A673 (cell line): Measurements from ENCODE around the gene SMDT1. TPM values are rescaled to one million over a fixed set of nuclear protein-coding genes. Genes with fewer than 3 reads are reported as not detected.

Experiments used
- BruUV-seq: library from RNA; stranded (reverse); fragments of 400-500 nt; replicated peaks from 2 replicates; lab custom pipeline; 2021; lab: Mats Ljungman, UMichigan
- CTCF ChIA-PET: fragments of 300-600 bp; sonication (Branson Sonifier 250); formaldehyde crosslinking; loops from one replicate; lab custom pipeline; 2022; ENCODE audit warnings: antibody characterized with exemption; lab: Charles Lee
- POLR2A ChIA-PET: fragments of 300-600 bp; sonication (Branson Sonifier 250); formaldehyde crosslinking; loops from one replicate; lab custom pipeline; 2022; ENCODE audit warnings: antibody characterized with exemption; ENCODE audit not compliant: low non-redundant PET; lab: Charles Lee
- DNase-seq: peaks from one replicate; pipeline ENCODE4 v3.0.0-alpha.2; 2015; ENCODE audit warnings: low spot score
- H3K27ac ChIP-seq: fragments of 200-600 bp; sonication (generic); 2 replicates; pipeline ENCODE4 v1.5.1; 2016; ENCODE audit warnings: mixed run types, low read depth, mild to moderate bottlenecking, mixed read lengths, antibody characterized with exemption, low read length; ENCODE audit not compliant: poor library complexity, severe bottlenecking
- H3K27me3 ChIP-seq: fragments of 200-600 bp; sonication (generic); replicated peaks from 2 replicates; pipeline ENCODE4 v1.6.1; 2017; ENCODE audit warnings: mixed run types, low read depth, mild to moderate bottlenecking, mixed read lengths, antibody characterized with exemption, low read length; ENCODE audit not compliant: insufficient read depth, poor library complexity
- H3K36me3 ChIP-seq: fragments of 200-600 bp; sonication (generic); 2 replicates; pipeline ENCODE4 v1.6.1; 2016; ENCODE audit warnings: mixed run types, mild to moderate bottlenecking, mixed read lengths, antibody characterized with exemption, low read length; ENCODE audit not compliant: insufficient read depth, poor library complexity, severe bottlenecking
- H3K4me1 ChIP-seq: fragments of 200-600 bp; sonication (generic); 2 replicates; pipeline ENCODE4 v1.6.1; 2017; ENCODE audit warnings: mixed run types, mild to moderate bottlenecking, mixed read lengths, antibody characterized with exemption, low read length; ENCODE audit not compliant: insufficient read depth, poor library complexity, severe bottlenecking
- H3K4me3 ChIP-seq: fragments of 200-600 bp; sonication (generic); 2 replicates; pipeline ENCODE4 v1.5.1; 2016; ENCODE audit warnings: low read depth, mixed run types, mild to moderate bottlenecking, mixed read lengths, low read length; ENCODE audit not compliant: poor library complexity, severe bottlenecking
- H3K9me3 ChIP-seq: fragments of 200-600 bp; sonication (generic); 2 replicates; pipeline ENCODE4 v1.6.1; 2016; ENCODE audit warnings: mixed run types, low read depth, mild to moderate bottlenecking, mixed read lengths, antibody characterized with exemption, low read length; ENCODE audit not compliant: poor library complexity, severe bottlenecking
- EZH2 ChIP-seq: fragments of 200-600 bp; sonication (generic); IDR thresholded peaks from 2 replicates; pipeline ENCODE4 v1.6.1; 2017; ENCODE audit warnings: borderline replicate concordance, low read depth, mild to moderate bottlenecking, mixed read lengths, antibody characterized with exemption, low read length; ENCODE audit not compliant: poor library complexity, severe bottlenecking
- intact Hi-C: fragments of 100-400 bp; cut with micrococcal nuclease; formaldehyde crosslinking; loops from one replicate; pipeline ENCODE4 v1.10.0; 2022; ENCODE audit not compliant: unreplicated experiment
- total RNA-seq: library from RNA; stranded (reverse); gene quantifications from 2 replicates; pipeline ENCODE4 v1.2.3, GENCODE V29; 2021
- TF ChIP-seq, protein P1 (sequence below): fragments of 300-800, 200-600 bp; sonication (generic); conservative IDR thresholded peaks from 2 replicates; pipeline ENCODE4 v1.5.1; 2017; ENCODE audit warnings: low read depth, mild to moderate bottlenecking, antibody characterized with exemption, low read length, moderate library complexity, mixed read lengths

SMDT1 gene
- total RNA-seq, 1 experiment from 2014 or later, result 61.8 TPM

DNA sequence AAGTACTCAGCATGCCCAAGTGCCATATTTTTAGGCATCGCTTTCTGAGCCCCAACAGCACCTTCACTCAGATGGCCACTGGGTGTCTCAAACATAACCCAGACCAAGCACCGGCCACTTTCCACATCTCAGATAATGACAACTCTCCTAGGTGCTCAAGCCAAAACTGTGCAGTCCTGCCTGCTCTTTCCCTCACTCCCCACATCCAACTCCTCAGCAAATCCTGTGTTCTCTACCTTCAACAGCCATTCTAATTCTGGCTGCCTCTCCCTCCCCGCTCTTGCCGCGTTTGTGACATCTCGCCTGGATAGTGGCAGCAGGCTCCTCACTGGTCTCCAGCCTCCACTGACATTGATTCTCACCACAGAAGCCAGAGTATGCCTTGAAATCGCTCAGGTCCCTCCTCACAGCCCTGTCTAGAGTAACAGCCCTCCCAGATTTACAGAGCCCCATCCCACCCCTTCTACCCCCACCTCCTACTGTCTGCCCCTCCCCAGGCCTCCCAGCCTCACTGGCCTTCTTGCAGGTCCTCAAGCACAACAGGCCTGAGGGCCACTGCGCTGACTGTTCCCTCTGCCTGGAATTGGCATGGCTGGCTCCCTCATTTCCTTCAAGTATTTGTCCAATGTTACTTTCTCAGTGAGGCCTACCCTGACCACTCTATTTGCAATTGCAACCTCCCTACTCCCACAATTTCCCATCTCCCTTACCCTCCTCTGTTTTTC, 6.7 kb upstream of the SMDT1 start:
- no TSS peak for BruUV-seq
- Histone ChIP-seq H3K27ac (no peak overlapping the region), H3K36me3 (peaks cover 1% of the 10 kb centered on the region), H3K9me3 (no peaks in the 10 kb centered on the region), H3K4me3 (no peak overlapping the region), H3K4me1 (peaks cover 7% of the 10 kb centered on the region), H3K27me3 (no peaks in the 10 kb centered on the region)
- intact Hi-C loops, result no loop called here
- CTCF ChIA-PET, result no interaction called here
- POLR2A ChIA-PET, result no interaction called here
- TF ChIP-seq, protein P1, sequence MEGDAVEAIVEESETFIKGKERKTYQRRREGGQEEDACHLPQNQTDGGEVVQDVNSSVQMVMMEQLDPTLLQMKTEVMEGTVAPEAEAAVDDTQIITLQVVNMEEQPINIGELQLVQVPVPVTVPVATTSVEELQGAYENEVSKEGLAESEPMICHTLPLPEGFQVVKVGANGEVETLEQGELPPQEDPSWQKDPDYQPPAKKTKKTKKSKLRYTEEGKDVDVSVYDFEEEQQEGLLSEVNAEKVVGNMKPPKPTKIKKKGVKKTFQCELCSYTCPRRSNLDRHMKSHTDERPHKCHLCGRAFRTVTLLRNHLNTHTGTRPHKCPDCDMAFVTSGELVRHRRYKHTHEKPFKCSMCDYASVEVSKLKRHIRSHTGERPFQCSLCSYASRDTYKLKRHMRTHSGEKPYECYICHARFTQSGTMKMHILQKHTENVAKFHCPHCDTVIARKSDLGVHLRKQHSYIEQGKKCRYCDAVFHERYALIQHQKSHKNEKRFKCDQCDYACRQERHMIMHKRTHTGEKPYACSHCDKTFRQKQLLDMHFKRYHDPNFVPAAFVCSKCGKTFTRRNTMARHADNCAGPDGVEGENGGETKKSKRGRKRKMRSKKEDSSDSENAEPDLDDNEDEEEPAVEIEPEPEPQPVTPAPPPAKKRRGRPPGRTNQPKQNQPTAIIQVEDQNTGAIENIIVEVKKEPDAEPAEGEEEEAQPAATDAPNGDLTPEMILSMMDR, result no peak
- DNase-seq, result no peak

DNA sequence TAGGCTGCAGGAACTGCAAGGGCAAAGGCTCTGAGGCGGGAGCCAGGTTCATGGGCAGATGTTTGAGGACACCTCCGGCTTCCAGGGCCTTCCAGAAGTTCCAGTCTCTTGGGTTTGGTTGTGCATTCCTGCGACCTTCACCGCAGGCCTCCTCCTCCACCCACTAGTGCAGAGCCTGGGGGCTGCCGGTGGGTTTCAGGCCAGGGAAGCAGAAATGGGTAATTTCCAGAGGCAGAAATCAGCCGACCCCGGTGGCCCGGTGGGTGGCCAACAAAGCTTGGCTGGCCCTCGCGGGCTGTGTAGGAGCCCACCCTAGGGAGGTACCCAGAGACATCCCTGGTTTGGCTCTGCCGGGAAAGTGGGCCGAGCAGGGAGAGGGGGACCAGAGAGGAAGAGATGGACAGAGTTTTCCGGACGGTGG, 5.9 kb upstream of the SMDT1 start:
- POLR2A ChIA-PET, result no interaction called here
- Histone ChIP-seq H3K9me3 (no peaks in the 10 kb centered on the region), H3K27me3 (no peaks in the 10 kb centered on the region), H3K36me3 (no peaks in the 10 kb centered on the region), H3K4me3 (no peak overlapping the region), H3K27ac (no peak overlapping the region), H3K4me1 (peaks cover 8% of the 10 kb centered on the region)
- CTCF ChIA-PET, result no interaction called here
- DNase-seq, result no peak
- BruUV-seq, result no TSS peak
- intact Hi-C loops, result no loop called here
- TF ChIP-seq EZH2, result no peak
- TF ChIP-seq, protein P1, result no peak

DNA sequence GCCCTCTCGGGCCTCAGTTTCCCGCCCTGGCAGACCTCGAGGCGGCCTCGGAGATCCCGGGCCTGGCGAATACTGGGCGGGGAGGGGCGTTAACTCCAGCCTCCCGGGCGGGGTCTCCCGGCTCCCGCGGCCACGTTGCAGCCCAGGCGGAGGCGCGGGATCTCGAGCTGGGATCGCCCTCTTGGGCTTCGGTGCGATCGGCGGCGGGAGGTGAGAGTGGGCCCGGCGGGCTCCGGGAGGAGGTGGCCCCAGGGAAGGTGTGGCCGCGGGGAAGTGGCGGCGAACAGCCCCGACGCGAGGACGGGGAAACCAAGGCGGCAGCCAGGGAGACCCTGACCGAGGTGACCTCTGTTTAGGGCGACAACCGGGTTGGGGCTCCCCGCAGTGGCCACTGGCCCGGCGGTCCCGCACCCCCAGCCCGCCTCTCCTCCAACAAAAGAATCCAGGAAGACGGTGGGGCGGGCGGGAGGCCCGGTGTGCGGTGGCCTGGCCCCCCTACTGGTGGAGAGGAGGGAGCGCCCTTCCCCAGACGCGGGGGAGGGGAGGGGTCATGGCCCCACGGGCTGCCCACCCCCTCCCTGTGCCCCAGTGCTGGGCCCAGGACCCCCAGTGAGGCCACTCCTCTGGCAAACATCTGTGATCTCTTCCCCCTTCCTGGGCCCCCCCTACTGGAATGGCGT, 5.2 kb upstream of the SMDT1 start, which contains the start of gene PHETA2:
TSS of gene PHETA2 (plus strand) at position 117 of the 680 bp plus-strand sequence. CDS start 3,046 bp downstream, outside the sequence.
- POLR2A ChIA-PET, result no interaction called here
- no TSS peak for BruUV-seq
- H3K27me3 ChIP-seq, result no peaks in the 10 kb centered on the region

More for the DNA sequence above, 5.2 kb upstream of the SMDT1 start, which contains the start of gene PHETA2:
- H3K27ac ChIP-seq, result no peak within 1 kb of the TSS
- intact Hi-C loops, result no loop called here
- peaks cover 14% of the 10 kb centered on the region for H3K4me1 ChIP-seq
- TF ChIP-seq, protein P1, result no peak
- TF ChIP-seq EZH2, result no peak
- no peaks in the 10 kb centered on the region for H3K9me3 ChIP-seq
- DNase-seq, result no peak
- H3K36me3 ChIP-seq, result no peaks in the 10 kb centered on the region
- H3K4me3 ChIP-seq, result no peak within 1 kb of the TSS
- CTCF ChIA-PET, result no interaction called here
